ENCODE measurements around the gene DNAJC7.

- TF ChIP-seq POLR2AphosphoS5 (IDR thresholded peaks at IDR 0.05; ENCODE audit: low read depth) = no peak
- no peak for TF ChIP-seq CTCF (IDR thresholded peaks at IDR 0.05; ENCODE audit: insufficient read depth, low read length)
- no peak for TF ChIP-seq GABPA (IDR thresholded peaks at IDR 0.05; ENCODE audit: low read depth)
- TF ChIP-seq REST (IDR thresholded peaks at IDR 0.05; ENCODE audit: insufficient replicate concordance, low read depth) = no peak
Observed at GRCh38 chr17:41939044-41939692, 78.1 kb downstream of the DNAJC7 start.

All from HL-60 (cell line).